SK-N-SH (cell line): ENCODE measurements around the gene FRMD6. TPM values are rescaled to one million over a fixed set of nuclear protein-coding genes. Genes with fewer than 3 reads are reported as not detected.

ENCODE experiments used
- CTCF ChIA-PET: fragments of 300-600, 350-600 bp; formaldehyde crosslinking; extraction: SDS; loops from one replicate; lab custom pipeline; 2021; lab: Yijun Ruan, JAX
- POLR2A ChIA-PET: fragments of 350-600 bp; sonication (Branson Sonifier 250); formaldehyde crosslinking; extraction: SDS; loops from one replicate; lab custom pipeline; 2020; ENCODE audit warnings: antibody characterized with exemption, inconsistent platforms; lab: Yijun Ruan, JAX
- DNase-seq: peaks from one replicate; pipeline ENCODE4 v3.0.0; 2012
- H2AFZ ChIP-seq: fragments of 200-600 bp; sonication (generic); 2 replicates; pipeline ENCODE4 v1.8.1; 2016; ENCODE audit warnings: antibody characterized with exemption, mild to moderate bottlenecking, low read depth
- H3F3A ChIP-seq: fragments of 200-600 bp; sonication (generic); replicated peaks from 2 replicates; pipeline ENCODE3; 2016; ENCODE audit warnings: antibody characterized with exemption, mild to moderate bottlenecking; ENCODE audit not compliant: insufficient read depth
- H3K27ac ChIP-seq, 2 experiments: fragments of 200-500 bp in 1 of 2; fragments of 200-600 bp in 1 of 2; sonication (Bioruptor generic) in 1 of 2; sonication (generic), shearing (Covaris generic) in 1 of 2; 2 replicates each; pipeline versions ENCODE4 v1.5.1 to v1.6.1; 2014 to 2016; ENCODE audit warnings: low read depth in 2 of 2, inconsistent platforms in 1 of 2, low read length in 1 of 2, mild to moderate bottlenecking in 1 of 2, mixed read lengths in 1 of 2
- H3K27me3 ChIP-seq: fragments of 200-600 bp; sonication (generic), shearing (Covaris generic); 2 replicates; pipeline ENCODE4 v1.6.1; 2016; ENCODE audit warnings: mixed run types; ENCODE audit not compliant: insufficient read depth
- H3K36me3 ChIP-seq, 2 experiments: fragments of 200-500 bp in 1 of 2; fragments of 200-600 bp in 1 of 2; sonication (Bioruptor generic) in 1 of 2; sonication (generic) in 1 of 2; replicated peaks in 1 of 2; 2 replicates each; pipeline versions ENCODE3 to v1.5.1; 2014 to 2016; ENCODE audit warnings: low read length in 1 of 2, mild to moderate bottlenecking in 1 of 2; ENCODE audit not compliant: insufficient read depth in 2 of 2, control insufficient read depth in 1 of 2
- H3K4me1 ChIP-seq, 2 experiments: fragments of 200-500 bp in 1 of 2; fragments of 200-600 bp in 1 of 2; sonication (Bioruptor generic) in 1 of 2; sonication (generic), shearing (Covaris generic) in 1 of 2; 2 replicates each; pipeline versions ENCODE4 v1.5.1 to v1.6.1; 2014 to 2016; ENCODE audit warnings: low read depth in 1 of 2, low read length in 1 of 2, mixed run types in 1 of 2; ENCODE audit not compliant: insufficient read depth in 2 of 2, control insufficient read depth in 1 of 2
- H3K4me2 ChIP-seq: fragments of 200-600 bp; sonication (generic), shearing (Covaris generic); 2 replicates; pipeline ENCODE4 v1.6.1; 2017; ENCODE audit warnings: mixed run types
- H3K4me3 ChIP-seq, 2 experiments: fragments of 200-500 bp in 1 of 2; fragments of 200-600 bp in 1 of 2; sonication (Bioruptor generic) in 1 of 2; sonication (generic), shearing (Covaris generic) in 1 of 2; 2 replicates each; pipeline versions ENCODE4 v1.5.1 to v1.8.1; 2014 to 2016; ENCODE audit warnings: low read depth in 2 of 2, inconsistent platforms in 1 of 2, low read length in 1 of 2, mild to moderate bottlenecking in 1 of 2, mixed read lengths in 1 of 2, moderate library complexity in 1 of 2
- H3K79me2 ChIP-seq: fragments of 200-600 bp; sonication (generic); 2 replicates; pipeline ENCODE4 v1.8.1; 2017; ENCODE audit warnings: mild to moderate bottlenecking; ENCODE audit not compliant: insufficient read depth
- H3K9ac ChIP-seq: fragments of 200-600 bp; sonication (generic); 2 replicates; pipeline ENCODE4 v1.6.1; 2017; ENCODE audit warnings: mixed run types
- H3K9me2 ChIP-seq: fragments of 200-600 bp; sonication (generic); 2 replicates; pipeline ENCODE4 v1.6.1; 2017; ENCODE audit warnings: mixed run types
- H3K9me3 ChIP-seq: fragments of 200-600 bp; sonication (generic); 2 replicates; pipeline ENCODE4 v1.6.1; 2017; ENCODE audit warnings: mixed run types, mild to moderate bottlenecking, moderate library complexity
- H4K20me1 ChIP-seq: fragments of 200-600 bp; sonication (generic); 2 replicates; pipeline ENCODE4 v1.6.1; 2017; ENCODE audit warnings: mild to moderate bottlenecking, mixed run types; ENCODE audit not compliant: insufficient read depth
- FOXJ3 ChIP-seq: sonication (generic); formaldehyde crosslinking; IDR thresholded peaks from 2 replicates; pipeline ENCODE4 v1.5.1; 2020; ENCODE audit warnings: mild to moderate bottlenecking, missing genetic modification reagents
- GATA2 ChIP-seq: sonication (generic); formaldehyde crosslinking; IDR thresholded peaks from 2 replicates; pipeline ENCODE4 v1.5.0; 2020; ENCODE audit warnings: mild to moderate bottlenecking, missing genetic modification reagents
- MAX ChIP-seq: IDR thresholded peaks from 2 replicates; pipeline ENCODE4 v1.4.0; 2012; ENCODE audit warnings: low read depth
- MXI1 ChIP-seq: IDR thresholded peaks from 2 replicates; pipeline ENCODE4 v1.6.1; 2012; ENCODE audit warnings: mild to moderate bottlenecking, low read depth, low read length, improper control_type of control experiment
- NRF1 ChIP-seq: IDR thresholded peaks from 2 replicates; pipeline ENCODE4 v1.6.1; 2012; ENCODE audit warnings: low read depth, mild to moderate bottlenecking, low read length
- RCOR1 ChIP-seq: fragments of 150-350 bp; IDR thresholded peaks from 2 replicates; pipeline ENCODE4 v1.6.1; 2017; ENCODE audit warnings: antibody characterized with exemption, low read length
- RXRA ChIP-seq: IDR thresholded peaks from 2 replicates; pipeline ENCODE4 v1.4.0; 2012; ENCODE audit warnings: low read depth, mild to moderate bottlenecking, borderline replicate concordance
- SMC3 ChIP-seq: IDR thresholded peaks from 2 replicates; pipeline ENCODE4 v1.6.1; 2012; ENCODE audit warnings: low read depth, low read length, improper control_type of control experiment
- TCF12 ChIP-seq: IDR thresholded peaks from 2 replicates; pipeline ENCODE4 v1.4.0; 2012
- WGBS: methylation state at CpG from one replicate; pipeline ENCODE4 v1.1.6; 2017; ENCODE audit warnings: low lambda C conversion rate; 5-methylcytosine and 5-hydroxymethylcytosine counted together
- polyA plus RNA-seq, 3 experiments: library from polyadenylated mRNA; depleted of rRNA; stranded (reverse); fragments of >200 nt; gene quantifications; 2 replicates each; pipeline ENCODE4 v1.2.3, GENCODE V29; 2012

FRMD6 gene
- polyA plus RNA-seq, 1 of the 3 experiments (the other 2 are of a cell fraction) = 147 TPM

DNA sequence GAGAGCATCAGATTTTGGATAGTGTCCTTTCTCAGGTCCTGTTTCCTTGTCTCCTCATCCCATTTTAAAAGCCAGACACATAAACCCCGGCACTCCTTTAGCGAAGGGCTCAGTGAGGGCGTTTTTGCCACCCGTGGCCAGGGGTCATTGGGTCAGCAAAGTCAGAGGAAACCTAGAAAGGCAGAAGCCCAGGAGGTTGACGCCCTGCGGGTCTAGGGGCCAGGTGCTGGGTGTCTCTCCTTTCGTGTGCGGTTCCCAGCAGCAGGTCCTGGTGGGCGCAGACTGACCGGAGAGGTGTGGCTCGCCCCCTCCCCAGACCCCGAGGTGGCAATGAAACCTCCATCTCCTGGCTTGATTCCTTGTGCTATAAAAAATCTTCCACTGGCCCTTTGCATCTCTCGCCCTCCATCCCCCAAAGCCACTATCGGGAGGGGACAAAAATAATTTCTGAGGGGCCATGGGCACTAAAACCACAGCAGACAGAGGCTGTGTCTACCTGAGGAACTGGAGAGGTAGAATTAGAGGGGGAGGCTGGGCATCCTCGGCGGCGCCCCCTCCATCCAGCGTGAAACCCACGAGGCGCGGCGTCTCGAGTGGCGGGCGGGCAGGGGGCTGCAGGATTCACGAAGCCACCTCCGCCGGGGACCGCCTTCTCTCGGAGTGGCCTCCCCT is 858 bp upstream of the FRMD6 start:
- 41% methylated on average over 17 of the region's 30 CpGs for WGBS
- H3K4me3 ChIP-seq = peak overlapping the region; percentile 86 to 88
- TF ChIP-seq GATA2 (no peak), RCOR1 (no peak), FOXJ3 (CRISPR knock-in tag) (0 out of 2 replicates have a peak, but pooled peaks have one; percentile 29)
- H3K9me3 ChIP-seq = no peaks in the 10 kb centered on the region
- H3K9ac ChIP-seq = peak overlapping the region; percentile 98
- peaks cover 32% of the 10 kb centered on the region for H4K20me1 ChIP-seq
- H2AFZ ChIP-seq = no peak overlapping the region
- peak overlapping the region; percentile 91 for H3K4me2 ChIP-seq
- H3K79me2 ChIP-seq = peaks cover 96% of the 10 kb centered on the region
- no peaks in the 10 kb centered on the region for H3K9me2 ChIP-seq
- DNase-seq = peak; percentile 36
- peaks cover 0 to 24% of the 10 kb centered on the region in 2 experiments for H3K36me3 ChIP-seq
- peak overlapping the region; percentile 88 to 96 for H3K27ac ChIP-seq
- peaks cover 41% of the 10 kb centered on the region for H3F3A ChIP-seq
- POLR2A ChIA-PET = no interaction called here
- H3K27me3 ChIP-seq = no peaks in the 10 kb centered on the region
- H3K4me1 ChIP-seq = peaks cover 0 to 19% of the 10 kb centered on the region in 2 experiments; a peak in 2 of 4 replicates
- CTCF ChIA-PET = interaction anchor here (1.1 to 3.9 kb wide), 4 partner anchors 13 to 368 kb away, joined by 3 to 79 read pairs (median 24); no protein-coding TSS in a partner anchor

DNA sequence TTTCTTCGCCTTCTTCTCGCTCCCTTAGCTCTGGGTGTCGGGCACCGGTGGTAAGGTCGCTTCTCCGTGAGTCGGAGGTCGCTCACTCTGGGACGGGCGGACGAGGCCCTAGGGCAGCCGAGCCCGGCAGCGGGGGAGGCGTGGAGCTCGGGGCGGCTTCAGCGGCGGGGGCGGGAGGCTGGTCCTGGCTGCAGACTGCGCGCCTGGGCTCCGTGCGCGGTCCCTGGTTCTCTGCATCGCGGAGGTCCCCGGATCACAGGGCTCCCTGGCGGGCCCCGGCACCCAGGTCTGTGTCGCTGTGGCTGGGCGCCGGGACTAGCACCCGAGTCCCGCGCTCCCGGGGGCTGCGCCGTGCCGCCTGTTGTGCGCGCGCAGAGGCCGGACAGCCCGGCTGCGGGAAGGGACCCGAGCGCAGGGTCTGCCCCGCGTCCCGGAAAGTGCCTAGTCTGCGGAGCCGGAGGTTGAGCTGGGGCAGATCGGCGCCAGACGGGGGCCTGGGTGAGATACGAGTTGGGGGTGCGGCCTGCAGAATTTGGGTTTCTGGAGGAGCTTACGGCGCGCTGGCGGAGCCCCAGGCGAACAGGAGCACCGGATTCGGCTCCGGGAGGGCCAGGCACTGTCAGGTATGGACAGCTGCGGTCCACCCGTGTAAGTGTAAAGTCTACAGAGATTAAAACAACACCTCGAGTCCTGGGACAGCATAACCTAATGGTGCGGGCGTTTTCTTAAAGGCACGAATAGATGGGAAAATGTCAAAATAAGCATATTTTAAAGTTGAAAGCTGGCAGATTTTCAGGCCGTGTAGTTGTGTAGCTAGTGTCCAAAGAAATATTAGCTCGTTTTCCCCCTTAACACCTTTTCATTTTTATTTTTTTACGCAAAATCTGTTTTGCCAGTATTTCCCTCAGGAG is 713 bp downstream of the FRMD6 start:
- Histone ChIP-seq H3K4me2 (peak overlapping the region; percentile 87), H3K79me2 (peaks cover 97% of the 10 kb centered on the region), H3K4me1 (peaks cover 5 to 22% of the 10 kb centered on the region in 2 experiments), H3K27me3 (no peaks in the 10 kb centered on the region), H3F3A (peaks cover 34% of the 10 kb centered on the region), H3K9me3 (no peaks in the 10 kb centered on the region), H3K9ac (peak overlapping the region; percentile 99), H3K36me3 (peaks cover 3 to 34% of the 10 kb centered on the region in 2 experiments), H3K4me3 (peak overlapping the region; percentile 93 to 95), H3K27ac (peak overlapping the region; percentile 95 to 97), H3K9me2 (no peaks in the 10 kb centered on the region), H2AFZ (no peak overlapping the region), H4K20me1 (peaks cover 48% of the 10 kb centered on the region)
- WGBS = under 1% methylated on average over 42 of the region's 75 CpGs
- CTCF ChIA-PET = interaction anchor here (0.6 to 3.9 kb wide), 39 partner anchors 10 to 377 kb away, joined by 3 to 79 read pairs (median 4); no protein-coding TSS in a partner anchor
- POLR2A ChIA-PET = interaction anchor here (0.8 to 1.4 kb wide), 6 partner anchors 54 to 369 kb away, joined by 3 to 6 read pairs (median 3); no protein-coding TSS in a partner anchor
- DNase-seq = peak; percentile 74
- TF ChIP-seq MAX (no peak), MXI1 (peak; percentile 11; the same call in 1 of the 2 replicates), TCF12 (0 out of 2 replicates have a peak, but pooled peaks have one; percentile 2), RXRA (no peak), SMC3 (no peak), NRF1 (0 out of 2 replicates have a peak, but pooled peaks have one; percentile 6)
